NCI-H2107 treated with DMSO at 0.1 percent for 48 hours (cell line): ENCODE results near the gene KCNG1.
A peak's percentile ranks its signal among the peaks of the same experiment; 100 is the strongest.
"Not testable (repeated sequence)": the region's sequence is repeated elsewhere in the genome, so short reads cannot be mapped to it uniquely, and the experiment has no call there.

ENCODE experiments used
- DNase-seq: peaks from one replicate; lab custom pipeline; 2025; ENCODE audit not compliant: unreplicated experiment; lab: John Stamatoyannopoulos, UW

The KCNG1 gene

GRCh38 chr20:50992336-50992732 lies 30.6 kb downstream of the KCNG1 start:
- DNase-seq: no peak

DNA sequence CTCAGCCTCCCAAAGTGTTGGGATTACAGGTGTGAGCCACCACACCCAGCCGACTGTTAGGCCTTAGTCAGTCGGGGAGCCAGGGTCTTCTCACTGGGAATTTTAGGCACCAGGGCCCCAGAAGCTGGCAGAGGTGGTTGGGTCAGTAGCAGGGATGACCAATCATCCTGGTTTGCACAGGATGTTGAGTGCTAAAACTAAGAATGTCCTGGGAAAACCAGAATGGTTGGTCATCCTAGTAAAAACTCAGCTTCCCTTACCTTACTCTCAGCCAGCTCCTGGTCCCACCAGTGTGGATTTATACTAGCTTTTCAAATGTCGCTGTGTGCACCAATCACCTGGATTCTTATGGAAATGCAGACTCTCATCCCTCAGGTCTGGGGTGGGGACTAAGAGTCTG lies 31.8 kb downstream of the KCNG1 start:
- DNase-seq: no peak

GRCh38 chr20:50987493-50988210 lies 35.3 kb downstream of the KCNG1 start:
- DNase-seq: peak; percentile 84

DNA sequence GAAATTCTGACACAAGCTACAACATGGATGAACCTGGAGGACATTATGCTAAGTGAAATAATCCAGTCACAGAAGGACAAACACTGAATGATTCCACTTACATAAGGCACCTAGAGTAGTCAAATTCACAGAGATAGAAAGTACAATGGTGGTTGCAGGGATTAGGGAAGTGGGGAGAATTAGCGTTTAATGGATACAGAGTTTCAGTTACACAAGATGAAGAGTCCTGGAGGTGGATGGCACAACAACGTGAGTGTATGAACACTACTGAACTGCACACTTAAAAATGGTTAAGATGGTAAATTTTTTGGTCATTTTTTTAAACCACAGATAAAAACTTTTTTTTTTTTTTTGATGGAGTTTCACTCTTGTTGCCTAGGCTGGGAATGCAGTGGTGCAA lies 39.6 kb downstream of the KCNG1 start:
- no peak for DNase-seq

DNA sequence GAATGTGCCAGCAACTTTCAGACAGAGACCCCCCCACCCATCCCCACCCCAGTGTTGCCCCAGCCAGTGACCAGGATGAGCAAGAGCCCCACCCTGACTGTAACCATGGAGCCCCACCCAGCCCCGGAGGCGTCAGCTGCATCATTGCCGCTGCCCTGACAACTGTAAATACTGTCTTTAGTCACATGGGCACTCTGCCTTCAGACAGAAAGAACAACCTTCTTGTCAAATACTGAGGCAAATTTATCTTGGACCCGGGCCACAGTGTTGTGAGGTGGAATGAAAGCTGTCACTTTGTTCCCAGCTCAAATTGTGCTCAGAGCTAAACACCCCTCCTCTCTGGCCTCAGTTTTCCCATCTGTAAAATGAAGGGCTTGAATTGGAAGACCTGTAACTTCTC lies 40.5 kb downstream of the KCNG1 start:
- no peak for DNase-seq

GRCh38 chr20:50981714-50982048 lies 41.2 kb downstream of the KCNG1 start:
- no peak for DNase-seq

DNA sequence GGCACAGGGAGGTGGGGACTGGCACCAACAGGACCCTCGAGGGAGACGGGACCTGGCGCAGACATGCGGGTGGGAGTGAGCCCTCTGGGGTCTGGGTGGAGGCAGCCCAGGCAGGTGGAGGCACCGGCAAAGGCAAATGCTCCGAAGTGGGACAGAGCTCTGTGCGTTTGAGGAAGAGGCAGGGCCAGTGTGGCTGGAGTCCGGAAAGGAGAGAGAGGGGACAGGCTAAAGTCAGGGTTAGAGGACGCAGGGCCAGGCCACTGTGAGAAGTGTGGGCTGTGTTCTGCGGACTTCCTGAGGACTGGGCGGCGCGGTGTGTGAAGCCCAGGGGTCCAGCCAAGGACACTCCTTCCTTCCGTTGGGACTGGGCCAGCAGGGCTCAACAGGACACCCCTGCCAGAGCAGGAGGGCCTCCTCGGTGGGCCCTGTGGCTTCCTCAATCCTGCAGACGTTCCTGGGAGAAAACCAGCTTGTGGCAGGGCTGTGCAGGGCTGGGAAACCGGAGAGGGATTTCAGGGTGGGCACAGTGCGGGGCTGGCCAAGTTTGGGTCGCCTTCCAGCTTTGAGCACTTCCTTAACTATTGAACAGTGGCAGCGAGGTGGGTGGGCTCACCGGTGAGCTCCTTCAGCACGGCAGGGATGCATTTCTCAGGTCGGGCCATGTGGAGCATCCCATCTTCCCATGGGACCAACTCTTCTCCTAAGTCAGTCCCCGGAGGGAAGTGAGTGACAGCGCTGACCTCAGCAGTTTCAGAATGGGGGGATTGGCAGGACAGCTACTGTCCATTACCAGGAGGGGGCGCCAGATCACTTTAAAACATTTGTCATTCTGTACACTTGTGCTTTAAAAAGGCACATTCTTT lies 41.8 kb downstream of the KCNG1 start:
- DNase-seq: peak; percentile 42

- no peak for DNase-seq
Observed at GRCh38 chr20:50980071-50980681, 42.7 kb downstream of the KCNG1 start.

DNA sequence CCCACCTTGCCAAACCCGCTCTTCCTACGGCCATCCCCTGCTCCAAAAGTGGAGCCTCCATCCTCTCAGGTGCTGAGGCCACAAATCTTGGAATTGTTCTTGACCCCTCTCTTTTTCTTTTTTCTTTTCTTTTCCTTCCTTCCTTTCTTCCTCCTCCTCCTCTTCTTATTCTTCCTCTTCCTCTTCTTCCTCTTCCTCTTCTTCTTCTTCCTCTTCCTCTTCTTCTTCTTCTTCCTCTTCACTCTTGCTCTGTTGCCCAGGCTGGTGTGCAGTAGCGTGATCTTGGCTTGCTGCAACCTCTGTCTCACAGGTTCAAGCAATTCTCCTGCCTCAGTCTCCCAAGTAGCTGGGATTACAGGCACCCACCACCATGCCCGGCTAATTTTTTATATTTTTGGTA lies 44.4 kb downstream of the KCNG1 start:
- not testable (repeated sequence) for DNase-seq

DNA sequence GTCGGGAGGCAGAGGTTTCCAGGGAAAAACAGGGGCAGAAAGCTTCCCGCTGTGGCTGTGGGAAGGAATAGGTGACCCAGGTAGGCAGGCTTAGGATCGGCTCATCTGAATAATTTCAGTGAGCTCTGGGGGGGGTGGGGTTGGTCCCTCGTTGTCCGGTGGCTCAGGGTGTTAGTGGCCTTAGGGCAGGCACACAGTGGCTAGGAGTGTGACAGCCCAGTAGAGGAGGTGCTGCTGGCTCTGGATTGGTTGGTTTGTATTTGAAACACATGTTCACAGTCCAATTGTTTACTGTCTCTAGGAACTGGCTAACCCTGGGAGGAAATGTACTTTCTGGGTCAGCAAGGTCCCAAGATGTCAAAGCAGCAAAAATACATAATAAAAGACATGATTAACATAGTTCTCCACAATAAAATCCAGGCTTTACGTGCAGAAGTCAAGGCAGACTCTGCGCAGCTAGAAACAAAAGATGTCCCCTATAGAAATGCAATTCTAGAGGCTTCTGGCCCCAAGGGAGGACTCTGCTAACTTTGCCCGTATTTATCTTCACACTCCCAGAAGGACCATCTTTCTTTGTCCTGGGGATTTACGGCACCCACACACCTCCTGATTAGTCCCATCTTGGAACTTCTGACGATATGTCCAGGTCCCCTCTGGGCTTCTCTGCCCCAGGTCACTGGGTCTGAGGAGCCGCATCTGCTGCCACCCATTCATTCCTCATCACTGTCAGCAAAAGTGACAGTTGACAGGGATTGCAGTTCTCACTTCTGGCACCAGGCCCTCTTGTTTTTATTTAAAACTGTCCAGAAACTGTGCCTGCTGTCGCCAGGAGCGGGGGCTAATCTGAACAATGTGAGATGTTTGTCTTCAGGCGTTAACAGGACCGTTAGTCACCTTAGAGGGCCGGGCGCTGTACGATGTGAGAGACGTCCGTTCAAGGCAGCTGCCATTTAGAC lies 45.6 kb downstream of the KCNG1 start:
- DNase-seq: no peak

GRCh38 chr20:50975701-50976330 lies 47.1 kb downstream of the KCNG1 start:
- DNase-seq: no peak

DNA sequence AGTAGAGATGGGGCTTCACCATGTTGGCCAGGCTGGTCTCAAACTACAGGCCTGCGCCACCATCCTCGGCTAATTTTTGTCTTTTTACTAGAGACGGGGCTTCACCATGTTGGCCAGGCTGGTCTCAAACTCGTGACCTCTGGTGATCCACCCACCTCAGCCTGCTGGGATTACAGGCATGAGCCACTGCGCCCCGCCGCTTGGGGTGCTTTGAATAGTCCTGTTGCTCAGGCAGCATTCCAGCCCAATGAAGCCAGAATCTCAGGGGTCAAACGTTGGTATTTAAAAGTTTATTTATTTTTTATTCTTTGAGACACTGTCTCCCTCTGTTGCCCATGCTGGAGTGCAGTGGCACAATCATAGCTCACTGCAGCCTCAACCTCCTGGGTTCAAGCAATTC lies 53.0 kb downstream of the KCNG1 start:
- DNase-seq: no peak

DNA sequence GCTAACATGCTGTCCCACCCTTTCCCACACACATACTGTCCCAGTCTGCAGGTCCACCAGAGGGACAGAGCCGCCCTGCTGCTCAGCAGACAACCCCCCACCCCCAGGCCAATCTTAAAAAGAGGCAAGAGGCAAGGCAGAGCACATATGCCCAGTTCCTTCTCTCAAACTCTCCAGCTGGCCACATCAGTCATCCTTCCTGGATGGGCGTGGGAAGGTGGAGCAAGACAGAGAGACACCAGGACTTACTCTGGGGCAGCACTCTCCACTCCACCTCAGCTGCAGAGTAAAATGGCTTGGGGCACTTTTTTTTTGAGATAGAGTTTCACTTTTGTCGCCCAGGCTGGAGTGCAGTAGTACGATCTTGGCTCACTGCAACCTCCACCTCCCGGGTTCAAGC lies 53.5 kb downstream of the KCNG1 start:
- DNase-seq: no peak

DNA sequence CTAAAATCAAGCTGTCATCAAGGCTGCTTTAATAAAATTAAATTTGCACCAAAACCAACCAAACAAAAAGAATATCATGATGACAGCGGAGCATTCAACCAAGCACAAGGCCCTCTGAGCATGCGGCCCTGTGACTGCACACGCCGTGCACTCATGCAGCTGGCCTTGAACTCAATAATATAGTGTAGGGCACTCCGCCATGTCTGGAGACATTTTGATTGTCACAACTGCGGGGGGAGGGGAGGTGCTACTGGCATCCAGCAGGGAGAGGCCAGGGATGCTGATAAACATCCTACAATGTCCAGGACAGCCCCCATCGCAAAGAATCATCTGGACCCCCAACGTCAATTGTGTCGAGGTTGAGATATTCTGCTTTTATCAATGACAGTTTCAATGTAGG lies 54.6 kb downstream of the KCNG1 start:
- no peak for DNase-seq

DNA sequence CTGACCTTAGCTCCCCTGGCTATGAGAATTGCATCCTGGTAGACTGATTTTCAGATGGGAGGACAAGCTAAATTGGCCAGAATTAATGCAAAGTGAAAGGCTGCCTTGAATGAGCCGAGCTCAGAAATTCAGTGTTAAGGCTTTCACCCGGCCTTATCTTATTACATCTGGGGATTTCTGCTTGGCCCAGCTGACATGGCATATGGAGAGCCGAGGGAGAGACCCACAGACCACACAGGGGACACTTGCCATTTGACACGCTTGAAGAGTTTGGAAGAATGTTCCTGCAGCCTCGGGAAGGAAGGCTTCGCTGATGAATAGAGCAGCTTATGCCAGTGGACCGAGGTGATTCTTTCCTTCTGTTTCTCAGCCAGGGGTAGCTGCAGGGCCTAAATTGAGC lies 55.3 kb downstream of the KCNG1 start:
- DNase-seq: no peak

DNA sequence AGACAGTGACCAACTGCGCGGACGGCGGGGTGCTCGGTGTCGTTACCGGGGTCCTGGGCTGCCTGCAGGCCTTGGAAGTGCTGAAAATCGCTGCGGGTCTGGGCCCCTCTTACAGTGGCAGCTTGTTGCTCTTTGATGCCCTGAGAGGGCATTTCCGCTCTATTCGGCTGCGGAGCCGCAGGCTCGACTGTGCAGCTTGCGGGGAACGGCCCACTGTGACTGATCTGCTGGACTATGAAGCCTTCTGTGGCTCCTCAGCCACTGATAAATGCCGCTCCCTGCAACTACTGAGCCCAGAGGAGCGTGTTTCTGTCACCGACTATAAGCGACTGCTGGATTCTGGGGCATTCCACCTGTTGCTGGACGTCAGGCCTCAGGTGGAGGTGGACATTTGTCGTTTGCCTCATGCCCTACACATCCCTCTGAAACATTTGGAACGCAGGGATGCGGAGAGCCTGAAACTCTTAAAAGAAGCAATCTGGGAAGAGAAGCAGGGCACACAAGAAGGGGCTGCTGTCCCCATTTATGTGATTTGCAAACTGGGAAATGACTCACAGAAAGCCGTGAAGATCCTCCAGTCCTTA lies 63.3 kb downstream of the KCNG1 start:
- no peak for DNase-seq

DNA sequence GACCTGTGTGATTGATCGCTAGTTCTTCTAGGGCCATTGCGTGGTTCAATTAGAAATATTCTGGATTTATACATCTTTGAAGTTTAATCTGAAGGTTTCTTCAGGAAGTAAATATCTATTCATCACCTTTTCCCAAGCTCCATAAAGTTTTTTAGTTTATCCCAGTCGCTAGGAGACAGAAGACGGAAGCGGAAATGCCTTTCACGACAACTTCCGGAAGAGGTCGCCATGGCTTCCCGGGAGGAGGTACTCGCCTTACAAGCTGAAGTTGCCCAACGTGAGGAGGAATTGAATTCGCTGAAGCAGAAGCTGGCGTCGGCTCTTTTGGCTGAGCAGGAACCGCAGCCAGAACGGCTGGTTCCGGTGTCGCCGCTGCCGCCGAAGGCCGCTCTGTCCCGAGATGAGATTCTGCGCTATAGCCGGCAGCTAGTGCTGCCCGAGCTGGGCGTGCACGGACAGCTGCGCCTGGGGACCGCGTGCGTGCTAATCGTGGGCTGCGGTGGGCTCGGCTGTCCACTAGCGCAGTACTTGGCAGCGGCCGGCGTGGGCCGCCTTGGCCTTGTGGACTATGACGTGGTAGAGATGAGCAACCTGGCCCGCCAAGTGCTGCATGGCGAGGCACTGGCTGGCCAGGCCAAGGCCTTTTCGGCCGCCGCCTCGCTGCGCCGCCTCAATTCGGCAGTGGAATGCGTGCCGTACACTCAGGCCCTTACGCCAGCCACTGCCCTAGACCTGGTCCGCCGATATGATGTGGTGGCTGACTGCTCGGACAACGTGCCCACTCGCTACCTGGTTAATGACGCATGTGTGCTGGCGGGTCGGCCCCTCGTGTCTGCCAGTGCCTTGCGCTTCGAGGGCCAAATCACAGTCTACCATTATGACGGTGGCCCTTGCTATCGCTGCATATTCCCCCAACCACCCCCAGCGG lies 64.0 kb downstream of the KCNG1 start, which contains the start of gene MOCS3:
Gene MOCS3, plus strand, starts transcription at position 204 of the 928 bp plus-strand sequence. Its CDS starts 25 bp downstream, at position 229.
- DNase-seq: peak; percentile 89

DNA sequence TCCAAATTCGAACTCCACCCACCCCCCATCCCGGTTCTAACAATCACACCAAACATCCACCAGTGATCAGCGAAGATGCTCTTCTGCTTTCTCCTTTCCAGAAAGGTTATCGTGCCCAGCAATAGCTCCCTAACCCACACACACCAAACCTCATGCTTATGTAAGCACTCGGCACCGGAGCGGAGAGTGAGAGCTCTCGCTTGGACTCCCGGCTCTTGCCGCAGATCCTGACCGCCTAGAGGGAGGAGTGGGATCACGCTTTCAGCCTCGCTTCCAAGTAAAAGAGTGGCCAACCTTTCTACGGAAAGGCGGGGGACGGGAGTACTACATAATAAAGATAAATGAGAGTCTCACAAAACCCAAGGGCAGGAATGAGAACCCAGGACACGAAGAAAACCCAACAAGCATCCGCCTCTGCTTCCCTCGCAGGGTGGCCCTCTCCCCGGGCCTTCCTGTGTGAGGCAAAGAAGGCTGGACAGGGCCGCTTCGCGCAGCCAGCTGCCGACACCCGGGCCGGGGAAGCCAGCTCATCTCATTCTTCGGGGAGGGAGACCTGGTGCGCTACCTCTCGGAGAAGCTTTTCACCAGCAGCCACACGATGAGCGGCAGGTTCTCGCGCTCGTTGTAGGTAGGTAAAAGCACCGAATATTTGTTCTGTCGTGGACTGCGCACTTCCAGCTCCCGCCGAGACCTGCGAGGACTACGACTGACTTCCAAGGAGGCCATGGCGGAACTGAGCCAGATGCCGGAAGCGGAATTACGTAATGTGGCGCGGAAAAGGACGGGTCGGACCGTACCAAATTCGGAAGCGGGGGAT lies 64.9 kb downstream of the KCNG1 start, which contains the start of gene DPM1:
Gene DPM1, minus strand, starts transcription at position 735 of the 817 bp plus-strand sequence. Its CDS starts 9 bp downstream, at position 726.
- DNase-seq: no peak
